Measurements from ENCODE around the gene PFKP.
"Not testable (repeated sequence)": the region's sequence is repeated elsewhere in the genome, so short reads cannot be mapped to it uniquely, and the experiment has no call there.

PFKP gene

DNA sequence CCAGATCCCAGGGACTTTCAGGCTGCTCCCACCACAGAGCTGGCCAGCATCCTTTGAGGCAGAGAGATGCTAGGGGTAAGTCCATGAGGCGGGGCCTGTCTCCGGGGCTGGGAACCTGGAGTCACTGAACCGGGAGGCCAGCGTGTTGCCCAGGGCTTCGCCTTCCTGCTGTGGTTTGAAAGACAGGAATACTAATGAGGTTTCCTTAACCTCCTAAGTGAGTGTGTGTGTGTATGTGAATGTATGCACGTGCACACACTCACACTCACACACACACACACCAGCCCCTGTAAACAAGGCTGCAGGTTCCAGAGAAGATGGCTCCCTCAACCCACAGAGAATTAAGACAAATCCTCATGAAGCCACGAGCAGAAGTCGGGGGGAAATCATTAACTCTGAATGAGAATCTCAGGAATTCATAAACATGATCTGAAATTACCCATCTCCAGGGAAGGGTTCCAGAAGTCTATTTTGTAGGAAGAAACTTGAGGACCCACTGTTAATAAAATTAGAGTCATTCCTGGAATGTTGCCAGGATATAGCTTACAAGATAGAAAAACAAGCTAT is 20.3 kb upstream of the PFKP start:
- no peak for DNase-seq (ENCODE audit: low read depth in 2 of 2)

DNA sequence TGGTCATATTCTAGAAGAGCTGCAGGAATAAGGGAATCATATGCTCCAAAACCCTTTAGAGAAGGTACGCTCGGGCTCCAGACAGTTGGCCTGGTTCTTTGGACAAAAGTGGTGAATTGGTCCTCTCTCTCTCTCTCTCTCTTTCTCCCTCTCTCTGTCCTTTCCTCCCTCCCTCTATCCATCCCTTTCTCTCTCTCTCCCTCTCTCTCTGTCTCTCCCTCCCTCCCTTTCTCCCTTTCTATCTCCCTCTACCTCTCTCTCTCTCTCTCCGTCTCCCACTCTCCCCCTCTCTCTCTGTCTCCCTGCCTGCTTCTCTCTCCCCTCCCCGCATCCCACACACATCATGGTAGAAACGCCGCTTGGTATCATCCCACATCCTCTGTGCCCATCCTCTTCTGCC is 19.8 kb upstream of the PFKP start:
- no peak for DNase-seq (ENCODE audit: low read depth in 2 of 2)

DNA sequence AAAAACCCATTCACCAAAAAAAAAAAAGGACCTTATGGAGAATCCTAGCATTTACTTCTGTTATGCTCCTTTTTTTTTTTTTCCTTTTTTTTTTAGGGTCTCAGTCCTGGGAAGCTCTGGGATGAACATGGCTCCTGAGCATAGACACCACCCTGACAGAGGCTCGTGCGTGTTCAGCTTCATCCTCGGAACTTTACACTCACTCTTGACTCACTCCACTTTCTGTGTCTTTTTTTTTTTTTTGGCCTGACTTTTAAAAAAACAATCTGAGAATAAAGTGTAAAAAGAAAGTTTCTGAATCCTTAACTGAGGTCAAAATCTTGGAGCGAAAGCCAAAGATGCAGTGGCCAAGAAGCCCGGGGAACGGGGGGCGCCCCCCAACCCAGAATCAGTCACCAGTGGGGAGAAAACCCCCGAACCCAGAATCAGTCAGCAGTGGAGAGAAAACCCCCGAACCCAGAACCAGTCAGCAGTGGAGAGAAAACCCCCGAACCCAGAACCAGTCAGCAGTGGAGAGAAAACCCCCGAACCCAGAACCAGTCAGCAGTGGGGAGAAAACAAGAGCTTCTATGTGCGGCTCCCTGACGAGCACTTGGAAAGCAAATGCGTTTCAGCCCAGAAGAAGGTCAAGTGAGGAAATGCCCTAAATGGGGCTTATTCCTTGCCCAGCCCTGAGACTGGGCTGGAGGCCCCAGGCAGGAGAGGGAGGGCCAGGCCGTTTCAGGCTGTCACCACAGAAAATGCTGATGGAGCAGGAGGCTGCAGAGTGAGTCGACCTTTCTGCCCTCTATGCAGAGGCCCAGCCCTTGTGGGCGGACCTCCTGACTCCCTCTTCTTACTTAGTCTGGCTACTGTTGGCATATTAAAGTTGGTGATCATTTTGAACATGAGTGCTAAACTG is 19.0 kb upstream of the PFKP start:
- no peak for DNase-seq (ENCODE audit: low read depth in 2 of 2)

DNA sequence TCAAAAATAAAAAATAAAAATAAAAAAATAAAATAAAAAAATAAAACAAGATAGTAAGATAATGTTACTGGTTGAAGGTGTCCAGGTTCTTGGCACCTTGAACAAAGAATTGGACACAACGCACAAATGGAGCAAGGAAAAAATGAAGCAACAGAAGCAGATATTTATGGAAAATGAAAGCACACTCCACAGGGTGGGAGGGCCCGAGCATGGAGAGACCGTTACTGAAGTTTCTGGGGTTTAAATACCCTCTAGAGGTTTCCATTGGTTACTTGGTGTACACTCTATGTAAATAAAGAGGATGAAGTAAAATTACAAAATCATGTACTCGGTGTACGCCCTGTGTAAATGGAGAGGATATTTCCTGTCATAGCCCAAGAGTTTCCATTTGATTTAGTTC is 15.7 kb upstream of the PFKP start:
- DNase-seq (ENCODE audit: low read depth in 2 of 2), result no peak

DNA sequence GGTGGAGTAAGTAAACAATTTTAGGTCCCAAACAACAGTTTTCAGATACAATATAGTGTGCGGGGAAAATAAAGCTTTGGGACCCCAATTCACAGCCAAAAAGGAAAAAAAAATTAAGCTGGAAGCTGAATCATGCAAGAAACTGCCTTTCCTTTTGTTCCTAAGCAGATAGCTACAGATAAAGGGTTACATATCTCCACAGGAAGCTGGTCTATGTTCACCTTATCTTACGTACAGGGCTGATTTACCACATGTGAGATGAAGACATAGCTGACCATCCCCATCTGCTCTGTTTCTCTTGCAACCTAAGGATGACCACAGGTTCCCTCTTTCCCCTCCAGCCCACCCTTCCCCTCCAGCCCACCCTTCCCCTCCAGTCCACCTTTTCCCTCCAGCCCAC is 14.2 kb upstream of the PFKP start:
- no peak for DNase-seq (ENCODE audit: low read depth in 2 of 2)

DNA sequence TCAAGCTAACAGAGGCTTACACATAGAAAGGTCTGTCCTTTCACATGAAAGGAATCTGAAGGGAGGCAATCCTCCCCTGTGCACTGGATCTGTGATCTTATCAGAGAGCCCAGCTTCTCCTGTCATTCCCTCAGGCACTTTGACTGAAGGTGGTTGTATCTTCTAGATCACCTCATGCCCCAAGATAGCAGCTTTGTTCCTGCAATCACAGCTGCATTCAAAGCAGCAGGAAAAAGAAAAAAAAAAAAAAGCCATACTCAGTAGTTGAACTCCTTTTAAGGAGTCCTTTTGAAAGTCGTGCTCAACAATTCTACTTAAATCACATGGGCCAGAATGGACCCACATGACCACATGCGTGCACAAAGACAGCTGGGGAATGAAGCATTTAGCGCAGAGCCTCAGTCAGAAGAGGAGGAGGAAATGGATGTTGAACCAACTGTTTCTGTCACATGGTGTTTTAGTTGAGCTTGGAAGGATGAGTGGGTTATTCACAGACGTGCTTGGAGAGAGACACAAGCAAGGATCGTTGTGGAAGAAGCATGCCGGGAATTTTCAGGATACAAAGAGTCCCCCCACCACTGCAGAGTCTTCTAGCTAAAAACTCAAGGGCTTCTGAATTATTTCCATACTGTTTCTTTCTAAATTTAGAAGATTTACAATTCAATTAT is 13.0 kb upstream of the PFKP start:
- no peak for DNase-seq (ENCODE audit: low read depth in 2 of 2)

DNA sequence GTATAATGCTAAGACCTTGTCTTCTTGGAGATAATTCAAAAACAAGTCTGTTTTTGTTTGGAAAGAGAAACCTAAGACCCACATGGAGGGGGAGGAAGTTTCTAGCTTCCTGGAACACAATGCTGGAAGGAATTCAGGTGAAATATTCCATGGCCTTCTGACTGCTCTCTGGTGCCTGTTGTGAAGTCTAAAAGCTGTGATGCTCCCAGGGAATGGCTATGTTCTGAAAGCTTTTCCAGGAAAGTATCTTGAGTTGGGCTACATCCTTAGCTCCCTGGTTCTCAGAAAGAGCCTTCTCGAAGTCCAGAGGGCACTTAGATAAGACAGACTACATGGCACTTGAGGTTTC is 12.5 kb upstream of the PFKP start:
- no peak for DNase-seq (ENCODE audit: low read depth in 2 of 2)

DNA sequence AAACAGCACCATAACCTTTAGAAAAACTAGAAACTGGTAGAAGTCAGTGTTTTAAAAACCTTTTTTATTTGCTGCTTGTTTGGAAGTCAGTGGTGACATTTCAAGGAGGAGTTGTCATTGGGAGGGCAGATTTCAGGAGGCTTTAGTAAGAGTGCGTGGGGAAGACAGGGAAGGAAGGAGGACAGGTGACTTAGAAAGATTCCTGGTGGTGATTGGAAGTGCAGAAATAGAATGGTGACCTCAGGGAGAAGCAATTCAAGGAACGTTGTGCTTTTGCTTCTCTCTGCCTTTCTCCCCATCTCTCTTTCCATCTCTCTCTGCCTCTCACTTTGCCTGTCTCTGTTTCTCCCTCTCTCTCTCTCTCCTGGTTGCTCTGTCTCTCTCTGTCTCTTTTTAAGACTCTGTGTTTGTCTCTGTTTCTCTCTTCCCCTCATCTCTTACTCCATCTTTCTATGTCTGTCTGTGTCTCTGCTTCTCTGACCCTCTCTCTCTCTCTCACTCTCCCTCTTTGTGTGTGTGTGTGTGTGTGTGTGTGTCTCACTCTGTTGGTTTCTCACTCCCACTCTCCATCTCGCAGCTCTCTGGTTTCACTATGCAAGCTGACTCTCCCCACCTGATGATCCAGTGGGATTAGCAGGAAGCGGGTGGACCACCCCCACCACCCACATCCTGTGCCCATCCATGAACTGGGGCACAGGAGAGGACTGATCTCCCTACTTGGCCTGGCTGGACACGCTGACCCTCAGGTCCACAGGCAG is 10.9 kb upstream of the PFKP start:
- DNase-seq (ENCODE audit: low read depth in 2 of 2), result no peak

DNA sequence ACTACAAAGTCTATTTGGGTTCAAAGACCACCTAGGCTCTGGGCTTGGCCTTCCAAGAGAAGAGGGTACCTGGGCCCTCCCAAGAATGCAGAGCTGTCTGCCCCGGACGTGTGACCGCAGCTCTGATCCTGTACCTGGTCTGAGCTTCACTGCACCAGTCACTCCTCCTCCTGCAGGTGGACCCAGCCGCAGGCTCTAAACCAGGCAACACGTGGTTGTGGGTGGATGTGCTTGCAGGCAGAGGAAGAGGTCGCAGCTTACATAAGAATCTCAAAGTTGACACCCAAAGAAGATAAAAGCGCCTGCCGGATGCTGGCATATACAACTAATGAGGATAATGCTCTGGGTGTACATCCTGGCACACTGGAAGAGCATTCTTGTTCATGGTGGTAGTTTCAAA is 9.4 kb upstream of the PFKP start:
- DNase-seq (ENCODE audit: low read depth in 2 of 2), result no peak

DNA sequence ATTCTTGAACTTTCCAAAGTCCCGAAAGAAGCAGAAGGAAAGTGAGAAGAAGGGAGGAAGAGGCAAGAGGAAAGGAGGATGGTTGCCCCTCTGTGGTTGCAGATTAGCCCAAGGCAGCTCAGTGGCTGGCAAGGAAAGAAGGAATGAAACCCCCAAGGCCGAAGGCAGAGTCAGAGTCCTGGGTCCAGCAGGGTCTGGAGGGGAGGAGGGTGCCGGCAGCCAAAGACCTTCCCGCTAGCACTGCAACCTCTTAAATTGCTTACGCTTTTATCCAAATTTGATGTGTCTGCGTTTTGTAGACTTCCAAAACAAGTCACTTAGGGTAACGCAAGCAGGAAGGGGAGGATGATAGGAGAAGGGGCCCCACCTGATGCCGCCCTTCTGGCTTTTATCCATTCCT is 7.4 kb upstream of the PFKP start:
- DNase-seq (ENCODE audit: low read depth in 2 of 2), result no peak

DNA sequence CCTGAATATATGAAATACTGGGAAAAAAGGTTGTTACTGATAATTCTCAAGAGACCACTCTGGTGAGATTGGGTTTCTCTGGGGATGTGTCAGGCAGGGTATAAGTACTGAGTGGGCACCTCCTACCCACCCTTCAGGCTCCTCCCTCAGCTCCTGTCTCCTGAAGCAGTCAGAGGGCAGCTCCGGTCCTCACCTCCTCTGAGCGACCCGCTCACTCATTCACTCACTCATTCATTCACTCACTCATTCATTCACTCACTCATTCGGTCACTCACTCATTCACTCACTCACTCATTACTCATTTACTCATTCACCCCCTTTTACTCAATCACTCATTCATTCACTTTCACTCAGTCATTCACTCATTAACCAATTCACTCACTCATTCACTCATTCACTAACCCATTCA is 6.9 kb upstream of the PFKP start:
- no peak for DNase-seq (ENCODE audit: low read depth in 2 of 2)

DNA sequence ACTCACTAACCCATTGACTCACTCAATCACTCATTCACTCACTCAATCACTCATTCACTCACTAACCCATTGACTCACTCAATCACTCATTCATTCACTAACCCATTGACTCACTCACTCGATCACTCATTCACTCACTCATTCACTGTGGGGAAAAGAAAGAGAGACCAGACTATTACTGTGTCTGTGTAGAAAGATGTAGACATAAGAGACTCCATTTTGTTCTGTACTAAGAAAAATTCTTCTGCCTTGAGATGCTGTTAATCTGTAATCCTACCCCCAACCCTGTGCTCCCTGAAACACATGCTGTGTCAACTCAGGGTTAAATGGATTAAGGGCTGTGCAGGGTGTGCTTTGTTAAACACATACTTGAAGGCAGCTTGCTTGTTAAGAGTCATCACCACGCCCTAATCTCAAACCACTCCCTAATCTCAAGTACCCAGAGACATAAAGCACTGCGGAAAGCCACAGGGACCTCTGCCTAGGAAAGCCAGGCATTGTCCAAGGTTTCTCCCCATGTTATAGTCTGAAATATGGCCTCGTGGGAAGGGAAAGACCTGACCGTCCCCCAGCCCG is 5.9 kb upstream of the PFKP start:
- DNase-seq (ENCODE audit: low read depth in 2 of 2), result not testable (repeated sequence)

DNA sequence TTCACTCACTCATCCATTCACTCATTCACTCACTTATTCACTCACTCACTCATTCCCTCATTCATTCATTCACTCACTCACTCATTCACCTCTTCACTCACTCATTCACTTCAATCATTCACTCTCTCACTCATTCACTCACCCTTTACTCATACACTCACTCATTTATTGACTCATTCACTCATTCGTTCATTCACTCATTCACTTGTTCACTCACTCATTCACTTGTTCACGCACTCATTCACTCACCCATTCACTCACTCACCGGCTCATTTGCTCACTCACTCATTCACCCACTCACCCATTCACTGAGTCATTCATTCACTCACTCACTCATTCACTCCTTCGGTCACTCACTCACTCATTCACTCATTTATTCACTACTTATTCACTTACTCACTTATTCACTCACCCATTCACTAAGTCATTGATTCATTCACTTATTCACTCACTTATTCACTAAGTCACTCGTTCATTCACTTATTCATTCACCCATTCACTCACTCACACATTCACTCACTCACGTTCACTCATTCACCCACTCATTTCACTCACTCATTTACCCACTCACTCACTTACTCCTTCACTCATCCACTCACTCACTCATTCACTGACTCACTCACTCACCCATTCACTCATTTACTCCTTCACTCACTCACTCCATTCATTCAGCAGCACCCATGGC is 4.7 kb upstream of the PFKP start:
- DNase-seq (ENCODE audit: low read depth in 2 of 2), result no peak

DNA sequence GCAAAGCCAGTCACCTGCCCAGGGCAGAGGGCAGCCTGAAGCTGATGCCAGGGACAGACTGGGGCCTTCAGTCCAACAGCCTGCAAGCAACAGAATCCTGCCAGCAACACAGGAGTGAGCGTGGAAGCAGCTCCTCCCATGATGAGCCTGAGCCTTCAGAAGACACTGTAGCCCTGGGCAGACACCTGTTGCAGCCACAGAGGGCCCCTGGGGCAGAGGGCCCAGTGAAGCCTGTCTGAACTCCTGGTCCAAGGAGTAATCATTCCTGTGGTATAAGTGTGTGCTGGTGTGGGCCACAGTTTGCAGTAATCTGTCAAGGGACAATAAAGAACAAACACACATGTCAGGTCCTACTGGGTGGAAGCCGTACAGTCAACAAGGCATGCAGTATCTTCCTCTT is 2.9 kb upstream of the PFKP start:
- DNase-seq (ENCODE audit: low read depth in 2 of 2), result no peak

DNA sequence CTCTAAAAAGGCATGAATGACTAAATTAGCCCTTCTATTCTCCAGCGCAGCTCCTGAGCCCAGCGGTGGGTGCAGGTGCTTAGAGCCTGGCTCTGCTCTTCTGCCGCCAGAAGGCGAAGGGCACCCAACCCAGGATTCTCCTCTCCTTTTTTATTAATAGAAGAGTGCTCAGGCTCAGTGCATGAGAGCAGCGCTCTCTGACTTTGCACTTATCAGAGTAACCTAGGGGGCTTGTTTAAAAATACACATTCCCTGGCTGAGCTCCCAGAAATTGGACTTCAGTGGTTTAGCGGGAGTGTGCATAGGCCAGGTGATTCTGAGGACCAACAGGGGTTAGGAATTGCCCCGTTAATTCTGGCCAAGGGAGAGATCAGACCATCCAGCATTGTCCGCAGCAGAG is 1.7 kb upstream of the PFKP start:
- DNase-seq (ENCODE audit: low read depth in 2 of 2), result no peak

DNA sequence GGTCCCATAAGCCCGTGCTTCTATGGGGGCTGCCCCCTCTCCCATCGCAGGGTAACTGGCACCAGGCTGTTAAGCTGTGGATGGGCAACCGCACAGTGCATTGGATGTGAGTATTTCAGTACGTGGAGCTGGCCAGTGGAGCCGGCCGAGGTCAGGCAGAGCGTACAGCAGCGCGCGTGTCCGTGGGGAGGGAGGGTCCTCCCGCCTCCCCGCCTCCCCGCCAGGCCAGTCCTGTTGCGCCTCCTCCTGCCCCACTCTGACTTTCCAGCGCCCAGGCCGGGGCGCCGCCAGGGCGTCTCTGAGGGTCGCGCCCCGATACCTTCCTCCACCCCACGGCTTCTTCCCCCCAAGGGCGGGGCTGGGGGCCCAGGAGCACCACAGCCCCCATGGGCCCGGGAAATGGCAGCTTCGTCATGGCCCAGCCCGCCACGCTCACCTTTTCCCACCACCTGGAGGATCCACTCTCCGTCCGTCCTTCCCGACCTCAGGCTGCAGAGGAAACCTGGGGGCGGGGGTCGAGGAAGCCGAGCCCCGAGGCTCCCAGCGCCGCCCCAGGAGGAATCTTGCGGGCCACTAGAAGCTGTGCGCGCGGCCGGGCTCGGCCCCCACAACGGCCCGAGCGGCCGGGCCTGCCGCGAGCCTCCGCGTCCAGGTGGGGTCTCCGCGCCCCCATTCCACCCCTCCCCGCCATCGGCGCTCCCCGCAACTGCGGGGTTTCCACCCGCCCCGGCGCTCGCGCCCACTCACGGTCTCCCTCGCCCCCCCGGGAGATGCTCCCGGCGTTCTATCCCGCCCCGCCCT is 831 bp upstream of the PFKP start:
- no peak for DNase-seq (ENCODE audit: low read depth in 2 of 2)

DNA sequence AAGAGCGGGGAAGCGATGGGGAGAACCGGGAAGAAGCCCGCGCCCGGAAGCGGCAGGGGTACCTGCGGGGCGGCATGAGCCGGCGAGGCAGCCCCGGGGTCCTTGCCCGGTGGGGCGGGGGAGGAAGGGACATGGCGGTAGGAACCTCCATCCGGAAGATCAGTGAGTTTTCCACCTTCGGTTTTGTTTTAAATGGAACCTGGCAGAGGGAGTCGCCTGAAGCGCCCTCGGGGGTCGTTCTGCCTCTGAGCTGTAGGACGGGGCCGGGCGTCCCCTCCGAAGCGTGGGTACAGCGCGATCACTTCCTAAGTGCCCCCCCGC is 471 bp downstream of the PFKP start:
- no peak for DNase-seq (ENCODE audit: low read depth in 2 of 2)

DNA sequence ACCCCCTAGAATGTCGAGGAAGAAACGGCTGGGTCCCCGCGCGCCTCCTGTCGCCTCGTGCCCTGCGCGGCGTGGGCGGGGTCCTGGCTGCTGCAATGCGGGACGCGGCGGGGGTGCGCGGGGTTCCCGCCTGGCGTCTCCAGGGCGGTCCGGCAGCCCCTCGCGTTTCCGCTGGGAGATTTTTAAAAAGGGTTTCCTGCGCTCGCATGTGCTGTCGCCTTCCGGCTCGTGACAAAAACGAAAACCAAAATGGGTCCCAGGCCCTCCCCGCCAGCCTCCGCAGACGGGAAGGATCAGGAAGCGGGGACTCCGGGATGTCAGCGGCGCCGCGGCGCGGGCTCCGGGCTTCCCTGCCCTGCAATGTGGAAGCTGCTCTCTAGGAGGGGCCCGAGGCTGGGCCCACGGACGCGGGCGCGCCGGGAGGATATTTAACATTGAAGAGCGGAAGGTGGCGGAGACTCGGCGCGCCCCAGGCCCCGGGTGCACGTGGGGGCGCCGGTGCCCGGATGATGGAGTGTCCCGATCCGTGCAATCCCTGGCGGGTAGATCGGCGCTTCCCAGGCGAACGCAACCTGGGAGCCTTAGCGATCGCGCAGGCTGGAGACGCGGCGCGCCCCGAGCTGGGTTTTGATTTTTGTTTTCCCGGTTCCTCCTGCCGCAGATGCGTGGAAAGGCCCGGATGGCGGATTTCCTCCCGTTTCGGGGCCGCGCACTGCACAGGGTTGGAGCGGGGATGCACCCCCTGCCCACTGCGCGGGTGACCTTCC is 1.0 kb downstream of the PFKP start:
- DNase-seq (ENCODE audit: low read depth in 2 of 2), result peak; percentile 53 to 56

DNA sequence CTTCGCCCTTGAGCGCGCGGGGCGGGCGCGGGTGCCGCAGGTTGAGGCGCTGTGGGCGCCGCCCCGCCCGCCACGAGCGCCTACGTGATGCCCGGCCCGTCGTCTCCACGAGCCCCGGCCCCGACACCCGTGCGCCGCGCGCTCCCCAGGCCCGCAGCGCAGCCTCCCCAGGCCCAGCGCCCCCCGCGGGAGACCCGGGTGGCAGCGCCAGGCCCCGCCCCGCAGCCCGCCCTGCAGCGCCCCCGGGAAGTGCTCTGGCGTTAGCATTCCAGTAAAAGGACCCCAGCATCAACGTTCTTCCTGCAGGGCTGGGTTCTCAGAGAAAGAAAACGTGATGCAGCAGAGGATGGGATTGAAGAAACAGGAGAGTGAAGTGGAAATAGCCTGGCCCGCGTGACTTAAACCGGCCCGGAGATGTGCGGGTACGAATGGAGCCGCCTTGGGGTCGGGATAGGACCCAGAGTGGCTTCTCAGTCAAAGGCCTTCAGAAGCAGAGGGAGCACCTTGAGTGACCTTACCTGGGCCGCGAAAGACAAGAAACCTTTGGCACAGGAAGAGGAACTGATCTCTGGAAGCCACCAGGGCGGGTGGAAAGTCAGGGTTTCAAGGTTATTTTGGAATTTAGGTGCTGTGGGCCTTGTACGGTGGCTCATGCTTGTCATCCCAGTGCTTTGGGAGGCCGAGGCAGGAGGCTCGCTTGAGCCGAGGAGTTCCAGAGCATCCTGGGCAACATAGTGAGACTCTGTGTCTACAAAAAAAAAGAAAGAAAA is 1.8 kb downstream of the PFKP start:
- no peak for DNase-seq (ENCODE audit: low read depth in 2 of 2)
